Neural cell (in vitro differentiated cells): ENCODE measurements around the gene TYRO3. TPM values are rescaled to one million over a fixed set of nuclear protein-coding genes. Genes with fewer than 3 reads are reported as not detected.
"Not testable (repeated sequence)": the region's sequence is repeated elsewhere in the genome, so short reads cannot be mapped to it uniquely, and the experiment has no call there.

Experiments
- H2AFZ ChIP-seq: fragments of 200-600, 300-800 bp; sonication (generic), shearing (Covaris generic); 2 replicates; pipeline ENCODE4 v1.6.0; 2014; ENCODE audit warnings: low read depth, mild to moderate bottlenecking, antibody characterized with exemption, low read length, moderate library complexity
- H3F3A ChIP-seq: fragments of 200-600 bp; shearing (Covaris generic); 2 replicates; pipeline ENCODE4 v1.6.1; 2016; ENCODE audit warnings: mild to moderate bottlenecking, moderate library complexity, mixed read lengths, antibody characterized with exemption, low read length; ENCODE audit not compliant: insufficient read depth, poor library complexity, severe bottlenecking
- H3K27ac ChIP-seq: fragments of 200-600, 300-800 bp; sonication (generic), shearing (Covaris generic); 2 replicates; pipeline ENCODE4 v1.5.1; 2014; ENCODE audit warnings: mild to moderate bottlenecking, low read length, moderate library complexity
- H3K27me3 ChIP-seq: fragments of 300-800, 200-600 bp; sonication (generic), shearing (Covaris generic); 2 replicates; pipeline ENCODE4 v1.6.0; 2014; ENCODE audit warnings: mild to moderate bottlenecking, low read depth, low read length, moderate library complexity; ENCODE audit not compliant: insufficient read depth
- H3K36me3 ChIP-seq: fragments of 300-800, 200-600 bp; sonication (generic), shearing (Covaris generic); 2 replicates; pipeline ENCODE4 v1.5.1; 2014; ENCODE audit warnings: mild to moderate bottlenecking, antibody characterized with exemption, low read length, moderate library complexity; ENCODE audit not compliant: insufficient read depth
- H3K4me2 ChIP-seq: fragments of 300-800, 200-600 bp; sonication (generic), shearing (Covaris generic); 2 replicates; pipeline ENCODE4 v1.6.0; 2014; ENCODE audit warnings: mild to moderate bottlenecking, low read length
- H3K4me3 ChIP-seq: fragments of 300-800, 200-600 bp; sonication (generic), shearing (Covaris generic); 2 replicates; pipeline ENCODE4 v1.5.1; 2014; ENCODE audit warnings: mild to moderate bottlenecking, low read length, moderate library complexity
- H3K79me2 ChIP-seq: fragments of 200-600 bp; shearing (Covaris generic); replicated peaks from 2 replicates; pipeline ENCODE4 v1.6.0; 2014; ENCODE audit warnings: mild to moderate bottlenecking, low read length, moderate library complexity; ENCODE audit not compliant: insufficient read depth
- H3K9ac ChIP-seq: fragments of 300-800, 200-600 bp; sonication (generic), shearing (Covaris generic); 2 replicates; pipeline ENCODE4 v1.6.1; 2016; ENCODE audit warnings: mild to moderate bottlenecking, low read length, mixed read lengths
- H3K9me2 ChIP-seq: fragments of 200-600 bp; shearing (Covaris generic); 2 replicates; pipeline ENCODE4 v1.6.1; 2016; ENCODE audit warnings: mild to moderate bottlenecking, low read length, mixed read lengths; ENCODE audit not compliant: insufficient read depth
- H3K9me3 ChIP-seq: fragments of 200-600, 300-800 bp; sonication (generic), shearing (Covaris generic); 2 replicates; pipeline ENCODE4 v1.6.1; 2016; ENCODE audit warnings: mild to moderate bottlenecking, mixed run types, low read length, moderate library complexity, mixed read lengths
- H4K20me1 ChIP-seq: fragments of 200-600 bp; shearing (Covaris generic); 2 replicates; pipeline ENCODE4 v1.6.1; 2016; ENCODE audit warnings: mild to moderate bottlenecking, mixed run types; ENCODE audit not compliant: insufficient read depth
- EP300 ChIP-seq: fragments of 450-650 bp; conservative IDR thresholded peaks from 2 replicates; pipeline ENCODE4 v1.6.1; 2014; ENCODE audit warnings: antibody characterized with exemption, mild to moderate bottlenecking, moderate library complexity; ENCODE audit not compliant: poor library complexity, severe bottlenecking
- EZH2 ChIP-seq: fragments of 200-600, 300-800 bp; shearing (Covaris generic), sonication (generic); IDR thresholded peaks from 2 replicates; pipeline ENCODE4 v1.6.1; 2014; ENCODE audit warnings: antibody characterized with exemption, low read length, borderline replicate concordance, mild to moderate bottlenecking; ENCODE audit not compliant: insufficient read depth, poor library complexity, severe bottlenecking
- MXI1 ChIP-seq: fragments of 450-650 bp; conservative IDR thresholded peaks from 2 replicates; pipeline ENCODE4 v1.6.1; 2014; ENCODE audit warnings: antibody characterized with exemption, mild to moderate bottlenecking; ENCODE audit not compliant: poor library complexity, severe bottlenecking
- POLR2AphosphoS5 ChIP-seq: IDR thresholded peaks from 2 replicates; pipeline ENCODE4 v1.6.1; 2012
- RAD21 ChIP-seq: fragments of 450-650 bp; conservative IDR thresholded peaks from 2 replicates; pipeline ENCODE4 v1.6.1; 2014; ENCODE audit warnings: antibody characterized with exemption, mild to moderate bottlenecking, moderate library complexity
- SMC3 ChIP-seq: fragments of 450-650 bp; conservative IDR thresholded peaks from 2 replicates; pipeline ENCODE4 v1.6.1; 2014; ENCODE audit warnings: antibody characterized with exemption, mild to moderate bottlenecking, moderate library complexity; ENCODE audit not compliant: poor library complexity
- TAF1 ChIP-seq: IDR thresholded peaks from 2 replicates; pipeline ENCODE4 v1.6.1; 2012; ENCODE audit warnings: low read depth
- polyA plus RNA-seq: library from polyadenylated mRNA; depleted of rRNA; stranded (reverse); fragments of >200 nt; gene quantifications from 2 replicates; pipeline ENCODE4 v1.2.3, GENCODE V29; 2014
- TF ChIP-seq, protein P1 (sequence below): fragments of 450-650 bp; IDR thresholded peaks from 2 replicates; pipeline ENCODE4 v1.5.1; 2014; ENCODE audit warnings: antibody characterized with exemption, mild to moderate bottlenecking, moderate library complexity; ENCODE audit not compliant: poor library complexity, severe bottlenecking
- TF ChIP-seq, protein P2 (sequence below): IDR thresholded peaks from 2 replicates; pipeline ENCODE4 v1.6.1; 2012; ENCODE audit warnings: borderline replicate concordance

Gene TYRO3
- polyA plus RNA-seq, 1 donor from 2014 or later: 12.1 TPM

DNA sequence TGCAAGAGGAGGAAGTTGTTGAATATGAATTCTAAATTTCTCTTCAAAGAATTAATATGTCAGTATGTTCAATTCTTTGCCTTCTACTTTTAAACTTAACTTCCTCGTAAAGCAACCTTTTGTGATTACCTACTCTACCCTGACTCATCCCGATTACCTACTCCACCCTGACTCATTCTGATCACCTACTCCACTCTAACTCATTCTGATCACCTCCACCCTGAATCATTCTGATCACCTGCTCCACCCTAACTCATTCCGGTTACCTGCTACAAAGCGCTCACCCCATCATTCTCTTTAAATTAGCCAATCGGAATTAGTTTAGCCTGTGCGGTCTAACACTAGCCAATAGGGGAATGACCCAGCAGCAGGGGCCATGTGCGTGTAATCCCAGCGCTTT, 33.7 kb downstream of the TYRO3 start:
- H3K4me2 ChIP-seq, H3K79me2 ChIP-seq, H3K27ac ChIP-seq, H3K9me2 ChIP-seq, H3K4me3 ChIP-seq, H3F3A ChIP-seq, H3K9ac ChIP-seq, H4K20me1 ChIP-seq, H2AFZ ChIP-seq, H3K27me3 ChIP-seq, H3K36me3 ChIP-seq, H3K9me3 ChIP-seq: not testable (repeated sequence)

DNA sequence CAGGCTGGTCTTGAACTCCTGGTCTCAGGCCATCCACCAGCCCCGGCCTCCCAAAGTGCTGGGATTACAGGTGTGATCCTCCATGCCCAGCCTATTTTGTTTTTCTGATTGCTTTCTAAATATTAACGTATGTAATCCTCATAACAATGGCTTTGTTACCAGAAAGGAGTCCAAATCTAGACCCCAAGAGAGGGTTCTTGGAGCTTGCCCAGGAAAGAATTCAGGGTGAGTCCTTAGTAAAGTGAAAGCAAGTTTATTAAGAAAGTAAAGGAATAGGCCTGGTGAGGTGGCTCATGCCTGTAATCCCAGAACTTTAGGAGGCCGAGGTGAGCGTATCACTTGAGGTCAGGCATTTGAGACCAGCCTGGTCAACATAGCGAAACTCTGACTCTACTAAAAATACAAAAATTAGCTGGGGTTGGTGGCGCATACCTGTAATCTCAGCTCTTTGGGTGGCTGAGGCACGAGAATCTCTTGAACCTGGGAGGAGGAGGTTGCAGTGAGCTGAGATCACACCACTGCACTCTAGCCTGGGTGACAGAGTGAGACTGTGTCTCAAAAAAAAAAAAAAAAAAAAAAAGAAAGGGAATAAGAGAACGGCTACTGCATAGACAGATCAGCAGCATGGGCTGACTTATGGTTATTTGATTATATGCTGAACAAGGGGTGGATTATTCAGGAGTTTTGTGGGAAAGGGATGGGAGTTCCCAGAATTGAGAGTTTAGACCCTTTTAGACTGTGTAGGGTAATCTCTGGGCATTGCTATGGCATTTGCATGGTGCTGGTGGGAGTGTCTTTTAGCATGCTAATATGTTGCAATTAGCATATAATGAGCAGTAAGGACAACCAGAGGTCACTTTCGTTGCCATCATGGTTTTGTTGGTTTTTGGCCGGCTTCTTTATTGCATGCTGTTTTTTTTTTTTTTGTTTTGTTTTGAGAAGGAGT, 36.1 kb downstream of the TYRO3 start:
- H3K36me3 ChIP-seq: no peaks in the 10 kb centered on the region
- H3K9me2 ChIP-seq: no peaks in the 10 kb centered on the region
- no peaks in the 10 kb centered on the region for H4K20me1 ChIP-seq
- H3K4me3 ChIP-seq: no peak overlapping the region
- no peaks in the 10 kb centered on the region for H3K27me3 ChIP-seq
- no peak overlapping the region for H3K9ac ChIP-seq
- no peaks in the 10 kb centered on the region for H3K9me3 ChIP-seq
- H3F3A ChIP-seq: no peaks in the 10 kb centered on the region
- no peaks in the 10 kb centered on the region for H3K79me2 ChIP-seq
- H3K27ac ChIP-seq: no peak overlapping the region
- H3K4me2 ChIP-seq: no peak overlapping the region
- H2AFZ ChIP-seq: no peak overlapping the region
- TF ChIP-seq, protein P1, sequence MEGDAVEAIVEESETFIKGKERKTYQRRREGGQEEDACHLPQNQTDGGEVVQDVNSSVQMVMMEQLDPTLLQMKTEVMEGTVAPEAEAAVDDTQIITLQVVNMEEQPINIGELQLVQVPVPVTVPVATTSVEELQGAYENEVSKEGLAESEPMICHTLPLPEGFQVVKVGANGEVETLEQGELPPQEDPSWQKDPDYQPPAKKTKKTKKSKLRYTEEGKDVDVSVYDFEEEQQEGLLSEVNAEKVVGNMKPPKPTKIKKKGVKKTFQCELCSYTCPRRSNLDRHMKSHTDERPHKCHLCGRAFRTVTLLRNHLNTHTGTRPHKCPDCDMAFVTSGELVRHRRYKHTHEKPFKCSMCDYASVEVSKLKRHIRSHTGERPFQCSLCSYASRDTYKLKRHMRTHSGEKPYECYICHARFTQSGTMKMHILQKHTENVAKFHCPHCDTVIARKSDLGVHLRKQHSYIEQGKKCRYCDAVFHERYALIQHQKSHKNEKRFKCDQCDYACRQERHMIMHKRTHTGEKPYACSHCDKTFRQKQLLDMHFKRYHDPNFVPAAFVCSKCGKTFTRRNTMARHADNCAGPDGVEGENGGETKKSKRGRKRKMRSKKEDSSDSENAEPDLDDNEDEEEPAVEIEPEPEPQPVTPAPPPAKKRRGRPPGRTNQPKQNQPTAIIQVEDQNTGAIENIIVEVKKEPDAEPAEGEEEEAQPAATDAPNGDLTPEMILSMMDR: no peak
- no peak for TF ChIP-seq SMC3
- TF ChIP-seq POLR2AphosphoS5: no peak
- TF ChIP-seq EP300: no peak
- TF ChIP-seq RAD21: no peak
- no peak for TF ChIP-seq EZH2

DNA sequence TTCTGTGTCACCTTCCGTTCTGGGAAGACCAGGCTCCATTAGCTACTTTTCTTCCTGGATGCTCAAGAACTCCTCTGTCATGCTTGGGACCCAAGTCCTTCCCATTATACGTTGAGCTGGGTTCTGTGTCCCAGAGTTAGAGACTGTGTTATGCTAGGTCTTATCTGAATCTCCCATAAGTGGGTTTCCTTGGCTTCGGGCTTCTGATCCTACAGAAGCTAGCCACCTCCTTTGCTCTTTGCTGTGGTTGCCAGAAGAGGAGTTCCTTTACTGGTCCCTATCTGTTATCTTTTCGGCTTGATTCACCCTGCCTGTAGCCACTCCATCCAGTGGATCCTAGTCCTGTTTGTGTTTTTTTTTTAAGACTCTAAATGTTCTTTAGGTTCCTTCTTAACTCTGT, 38.0 kb downstream of the TYRO3 start:
- no peak overlapping the region for H3K9ac ChIP-seq
- no peaks in the 10 kb centered on the region for H4K20me1 ChIP-seq
- H3K36me3 ChIP-seq: no peaks in the 10 kb centered on the region
- H2AFZ ChIP-seq: no peak overlapping the region
- H3K79me2 ChIP-seq: no peaks in the 10 kb centered on the region
- H3K9me2 ChIP-seq: no peaks in the 10 kb centered on the region
- no peaks in the 10 kb centered on the region for H3K9me3 ChIP-seq
- TF ChIP-seq, protein P1: no peak
- TF ChIP-seq POLR2AphosphoS5 (no peak), RAD21 (no peak), EZH2 (no peak), MXI1 (no peak), SMC3 (no peak), TAF1 (no peak), EP300 (no peak)
- TF ChIP-seq, protein P2, sequence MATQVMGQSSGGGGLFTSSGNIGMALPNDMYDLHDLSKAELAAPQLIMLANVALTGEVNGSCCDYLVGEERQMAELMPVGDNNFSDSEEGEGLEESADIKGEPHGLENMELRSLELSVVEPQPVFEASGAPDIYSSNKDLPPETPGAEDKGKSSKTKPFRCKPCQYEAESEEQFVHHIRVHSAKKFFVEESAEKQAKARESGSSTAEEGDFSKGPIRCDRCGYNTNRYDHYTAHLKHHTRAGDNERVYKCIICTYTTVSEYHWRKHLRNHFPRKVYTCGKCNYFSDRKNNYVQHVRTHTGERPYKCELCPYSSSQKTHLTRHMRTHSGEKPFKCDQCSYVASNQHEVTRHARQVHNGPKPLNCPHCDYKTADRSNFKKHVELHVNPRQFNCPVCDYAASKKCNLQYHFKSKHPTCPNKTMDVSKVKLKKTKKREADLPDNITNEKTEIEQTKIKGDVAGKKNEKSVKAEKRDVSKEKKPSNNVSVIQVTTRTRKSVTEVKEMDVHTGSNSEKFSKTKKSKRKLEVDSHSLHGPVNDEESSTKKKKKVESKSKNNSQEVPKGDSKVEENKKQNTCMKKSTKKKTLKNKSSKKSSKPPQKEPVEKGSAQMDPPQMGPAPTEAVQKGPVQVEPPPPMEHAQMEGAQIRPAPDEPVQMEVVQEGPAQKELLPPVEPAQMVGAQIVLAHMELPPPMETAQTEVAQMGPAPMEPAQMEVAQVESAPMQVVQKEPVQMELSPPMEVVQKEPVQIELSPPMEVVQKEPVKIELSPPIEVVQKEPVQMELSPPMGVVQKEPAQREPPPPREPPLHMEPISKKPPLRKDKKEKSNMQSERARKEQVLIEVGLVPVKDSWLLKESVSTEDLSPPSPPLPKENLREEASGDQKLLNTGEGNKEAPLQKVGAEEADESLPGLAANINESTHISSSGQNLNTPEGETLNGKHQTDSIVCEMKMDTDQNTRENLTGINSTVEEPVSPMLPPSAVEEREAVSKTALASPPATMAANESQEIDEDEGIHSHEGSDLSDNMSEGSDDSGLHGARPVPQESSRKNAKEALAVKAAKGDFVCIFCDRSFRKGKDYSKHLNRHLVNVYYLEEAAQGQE: no peak
- H3K27me3 ChIP-seq: no peaks in the 10 kb centered on the region
- H3K4me2 ChIP-seq: no peak overlapping the region
- no peak overlapping the region for H3K4me3 ChIP-seq
- no peak overlapping the region for H3K27ac ChIP-seq
- no peaks in the 10 kb centered on the region for H3F3A ChIP-seq
